ENCODE measurements around the gene CCSER1.

GRCh38 chr4:90281541-90282355 lies 154.6 kb downstream of the CCSER1 start:
- no peak for TF ChIP-seq POLR2A (IDR thresholded peaks at IDR 0.05; ENCODE audit: low read depth, low read length)
- TF ChIP-seq POLR2AphosphoS5 (IDR thresholded peaks at IDR 0.05; ENCODE audit: low read depth, low read length) = no peak
- no peak for TF ChIP-seq TAF1 (IDR thresholded peaks at IDR 0.05; ENCODE audit: borderline replicate concordance, low read depth, low read length)
